K562 (cell line): Measurements from ENCODE around the gene TMEM114. TPM values are rescaled to one million over a fixed set of nuclear protein-coding genes. Genes with fewer than 3 reads are reported as not detected.

Experiments
- ATAC-seq: fragments of 200-7000 bp; cut with Tn5 transposase; 3 replicates; pipeline ENCODE4 v1.9.1; 2020; ENCODE audit warnings: moderate library complexity
- BruUV-seq: library from RNA; stranded (reverse); fragments of 400-500 nt; replicated peaks from 2 replicates; lab custom pipeline; 2021; lab: Mats Ljungman, UMichigan
- CTCF ChIA-PET: fragments of 300-600 bp; formaldehyde crosslinking; extraction: SDS; loops from one replicate; lab custom pipeline; 2021; ENCODE audit warnings: low intra/inter-chr PET ratio; lab: Yijun Ruan, JAX
- POLR2A ChIA-PET: fragments of 300-600, 350-650 bp; sonication (Branson Sonifier 250); formaldehyde crosslinking; extraction: SDS; loops from one replicate; lab custom pipeline; 2021; ENCODE audit warnings: antibody characterized with exemption, inconsistent platforms; lab: Yijun Ruan, JAX
- DNase-seq, 4 experiments: peaks; one replicate each; pipeline versions ENCODE4 v3.0.0 to v3.0.0-alpha.2; 2011 to 2018; ENCODE audit warnings: low spot score in 3 of 4, mixed read lengths in 3 of 4; ENCODE audit errors: extremely low read depth in 1 of 4
- FAIRE-seq: peaks from 2 replicates; lab custom pipeline; 2011; peaks lifted over from hg19 to GRCh38; lab: Jason Lieb, UNC
- H2AFZ ChIP-seq: 2 replicates; pipeline ENCODE4 v1.6.0; 2011; ENCODE audit warnings: low read depth, low read length, control low read depth, inconsistent platforms
- H3K27ac ChIP-seq: fragments of 200-600 bp; 3 replicates; pipeline ENCODE4 v1.8.0; 2011; ENCODE audit warnings: low read depth, mild to moderate bottlenecking, control low read depth, inconsistent platforms, low read length, moderate library complexity, mixed read lengths; ENCODE audit errors: extremely low read depth
- H3K27me3 ChIP-seq, 2 experiments: fragments of 300-600 bp in 1 of 2; 2 replicates in 1 of 2; 3 replicates in 1 of 2; pipeline versions ENCODE4 v1.6.0 to v1.8.0; 2011; ENCODE audit warnings: inconsistent platforms in 2 of 2, low read length in 2 of 2, mild to moderate bottlenecking in 1 of 2, mixed read lengths in 1 of 2, moderate library complexity in 1 of 2; ENCODE audit not compliant: control insufficient read depth in 2 of 2, insufficient read depth in 2 of 2
- H3K36me3 ChIP-seq: fragments of 300-600 bp; 3 replicates; pipeline ENCODE4 v1.8.0; 2011; ENCODE audit warnings: mild to moderate bottlenecking, low read length, inconsistent platforms; ENCODE audit not compliant: control insufficient read depth, insufficient read depth
- H3K4me1 ChIP-seq, 2 experiments: fragments of 200-600 bp in 1 of 2; replicated peaks in 1 of 2; 2 replicates in 1 of 2; 3 replicates in 1 of 2; pipeline versions ENCODE4 v1.5.1 to v1.8.0; 2011; ENCODE audit warnings: inconsistent platforms in 2 of 2, low read length in 2 of 2, mild to moderate bottlenecking in 1 of 2, mixed read lengths in 1 of 2, moderate library complexity in 1 of 2; ENCODE audit not compliant: control insufficient read depth in 2 of 2, insufficient read depth in 2 of 2
- H3K4me2 ChIP-seq: 2 replicates; pipeline ENCODE4 v1.6.1; 2011; ENCODE audit warnings: low read length, control low read depth, inconsistent platforms, mixed read lengths; ENCODE audit not compliant: insufficient read depth
- H3K4me3 ChIP-seq: fragments of 200-600 bp; sonication (generic), shearing (Covaris generic); 2 replicates; pipeline ENCODE4 v1.5.1; 2016; ENCODE audit warnings: control low read depth, inconsistent platforms
- H3K79me2 ChIP-seq: fragments of 200-600 bp; 3 replicates; pipeline ENCODE4 v1.8.0; 2011; ENCODE audit warnings: low read length, inconsistent platforms; ENCODE audit not compliant: control insufficient read depth, insufficient read depth
- H3K9ac ChIP-seq, 2 experiments: 2 replicates each; pipeline versions ENCODE4 v1.6.0 to v1.6.1; 2011; ENCODE audit warnings: low read depth in 2 of 2, low read length in 2 of 2, control low read depth in 1 of 2, inconsistent platforms in 1 of 2, mild to moderate bottlenecking in 1 of 2, mixed read lengths in 1 of 2; ENCODE audit not compliant: insufficient read depth in 1 of 2
- H3K9me1 ChIP-seq: one replicate; pipeline ENCODE4 v1.6.0; 2011; ENCODE audit warnings: inconsistent platforms, mild to moderate bottlenecking, low read length, moderate library complexity; ENCODE audit not compliant: control insufficient read depth, insufficient read depth
- H3K9me3 ChIP-seq: replicated peaks from 2 replicates; pipeline ENCODE4 v1.5.1; 2011; ENCODE audit warnings: low read depth, low read length, inconsistent platforms; ENCODE audit not compliant: control insufficient read depth, insufficient read depth
- H4K20me1 ChIP-seq: replicated peaks from 2 replicates; pipeline ENCODE4 v1.6.1; 2011; ENCODE audit warnings: low read length, inconsistent platforms, mixed read lengths; ENCODE audit not compliant: control insufficient read depth, insufficient read depth
- BHLHE40 ChIP-seq: IDR thresholded peaks from 2 replicates; pipeline ENCODE4 v1.6.1; 2011; ENCODE audit warnings: low read length, improper control_type of control experiment
- CEBPB ChIP-seq: fragments of 450-650 bp; IDR thresholded peaks from 2 replicates; pipeline ENCODE4 v1.6.1; 2016; ENCODE audit warnings: missing genetic modification characterization, missing compliant biosample characterization
- CREM ChIP-seq: IDR thresholded peaks from 2 replicates; pipeline ENCODE4 v1.6.1; 2014; ENCODE audit warnings: antibody characterized with exemption, low read depth
- DPF2 ChIP-seq: fragments of 450-650 bp; IDR thresholded peaks from 2 replicates; pipeline ENCODE4 v1.6.1; 2016
- FIP1L1 ChIP-seq: fragments of 200-400 bp; formaldehyde crosslinking; IDR thresholded peaks from 2 replicates; pipeline ENCODE4 v1.6.1; 2018; ENCODE audit warnings: mild to moderate bottlenecking, low read depth, low read length; ENCODE audit not compliant: poor library complexity, severe bottlenecking
- GTF2E2 ChIP-seq: fragments of 200-800 bp; sonication (Bioruptor generic); IDR thresholded peaks from 2 replicates; pipeline ENCODE4 v1.6.1; 2016; ENCODE audit warnings: missing genetic modification characterization, missing compliant biosample characterization
- JUNB ChIP-seq: fragments of 450-650 bp; formaldehyde crosslinking; conservative IDR thresholded peaks from 2 replicates; pipeline ENCODE4 v1.4.0; 2020; ENCODE audit warnings: mild to moderate bottlenecking
- POLR2A ChIP-seq: fragments of 450-650 bp; conservative IDR thresholded peaks from 2 replicates; pipeline ENCODE4 v1.6.1; 2016
- SIN3B ChIP-seq: fragments of 450-650 bp; IDR thresholded peaks from 2 replicates; pipeline ENCODE4 v1.6.1; 2017; ENCODE audit warnings: low read depth, mild to moderate bottlenecking, moderate library complexity
- TRIM24 ChIP-seq, 2 experiments: fragments of 450-650 bp; IDR thresholded peaks; 2 replicates each; pipeline ENCODE4 v1.6.1; 2016
- ZNF274 ChIP-seq: IDR thresholded peaks from 2 replicates; pipeline ENCODE4 v1.6.1; 2011; ENCODE audit warnings: low read depth, mild to moderate bottlenecking, low read length, moderate library complexity, borderline replicate concordance
- ZNF77 ChIP-seq: fragments of 250-450 bp; sonication (Bioruptor Pico); IDR thresholded peaks from 2 replicates; pipeline ENCODE4 v1.5.0; 2020
- WGBS: fragments of 100-300 bp; shearing (Covaris generic); methylation state at CpG from one replicate; pipeline ENCODE4 v1.1.6; 2016; ENCODE audit warnings: low coverage, mixed read lengths; ENCODE audit not compliant: insufficient coverage; ENCODE audit errors: missing lambda C conversion rate; 5-methylcytosine and 5-hydroxymethylcytosine counted together
- in situ Hi-C: fragments of 300-500 bp; cut with MboI; formaldehyde crosslinking; loops from 4 replicates; pipeline ENCODE4 v1.15.0; 2018; ENCODE audit warnings: inconsistent platforms, mixed read lengths
- intact Hi-C: fragments of 100-400 bp; cut with micrococcal nuclease; formaldehyde crosslinking; loops from 2 replicates; pipeline ENCODE4 v1.14.2; 2022
- polyA plus RNA-seq, 8 experiments: library from polyadenylated mRNA; depleted of rRNA in 4 of 8; stranded (reverse) in 5 of 8; unstranded in 3 of 8; fragments of >200 nt; fragmentation: Nextera tagmentation in 2 of 8; fragmentation: Illumina TruSeq in 1 of 8; extraction: Ambion mirVana in 2 of 8; extraction: Trizol in 1 of 8; gene quantifications; 2 replicates each; pipeline versions ENCODE4 v1.2.1 to v1.2.3, GENCODE V29; 2011 to 2014; ENCODE audit warnings: inconsistent platforms in 1 of 8, missing spikeins in 1 of 8
- total RNA-seq, 7 experiments: library from RNA; depleted of rRNA in 6 of 7; stranded (reverse); fragments of >200 nt in 6 of 7; fragmentation: Illumina TruSeq in 2 of 7; extraction: Trizol in 2 of 7; gene quantifications; 2 replicates each; pipeline versions ENCODE4 v1.2.1 to v1.2.3, GENCODE V29; 2011 to 2021; ENCODE audit warnings: low replicate concordance in 1 of 7
- TF ChIP-seq, protein P1 (sequence below): fragments of 450-650 bp; IDR thresholded peaks from 2 replicates; pipeline ENCODE4 v1.6.1; 2016

The TMEM114 gene
- total and polyA plus RNA-seq, 9 of the 15 experiments (the other 6 are each of a cell fraction or from before 2014, with no cell fraction given), result not detected

DNA sequence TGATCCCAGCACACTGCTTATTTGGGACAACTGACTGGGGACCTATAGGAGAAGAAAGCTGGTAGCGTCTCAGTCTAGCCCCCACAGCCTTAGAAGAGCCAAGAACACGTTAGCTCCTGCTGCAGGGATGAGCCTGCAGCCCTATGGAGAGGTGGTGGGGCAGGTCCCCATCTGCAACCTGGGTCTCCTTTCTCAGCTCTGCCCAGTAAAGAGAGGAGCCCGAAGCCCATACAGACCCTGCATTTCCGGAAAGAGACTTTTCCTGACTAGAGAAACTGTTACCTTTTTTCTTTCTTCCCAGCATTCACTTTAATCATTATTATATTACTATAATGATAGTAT is 32.0 kb upstream of the TMEM114 start:
- Histone ChIP-seq H3K27me3 (peaks cover 0 to 6% of the 10 kb centered on the region in 2 experiments; a peak in 2 of 5 replicates), H3K27ac (peak overlapping the region; percentile 78), H3K4me1 (peaks cover 3 to 6% of the 10 kb centered on the region in 2 experiments; a peak in 3 of 5 replicates), H3K79me2 (peaks cover 31% of the 10 kb centered on the region), H3K9ac (peak overlapping the region; percentile 92 to 100), H3K9me3 (no peaks in the 10 kb centered on the region)
- no TSS peak for BruUV-seq
- in situ Hi-C loops, result no loop called here
- CTCF ChIA-PET, result no interaction called here
- WGBS, result 0% methylated on average over 4 of the region's 4 CpGs
- ATAC-seq (peak; percentile 65), FAIRE-seq (no peak)
- POLR2A ChIA-PET, result interaction anchor here (1.0 kb wide), 1 partner anchor 33 kb away, joined by 4 read pairs; no protein-coding TSS in a partner anchor
- TF ChIP-seq CEBPB (tag) (peak; percentile 56; the same call in 1 of the 2 replicates), ZNF274 (no peak)
- TF ChIP-seq, all 486 proteins: peak for 1
- Histone ChIP-seq H3K36me3 (peaks cover 28% of the 10 kb centered on the region; the same call in 1 of the 3 replicates), H2AFZ (peak overlapping the region; percentile 96), H4K20me1 (no peaks in the 10 kb centered on the region), H3K4me3 (peak overlapping the region; percentile 54), H3K9me1 (no peaks in the 10 kb centered on the region), H3K4me2 (peak overlapping the region; percentile 91)
- DNase-seq, result peak in 2 of 4 experiments; percentile 33 to 49
- intact Hi-C loops, result no loop called here

DNA sequence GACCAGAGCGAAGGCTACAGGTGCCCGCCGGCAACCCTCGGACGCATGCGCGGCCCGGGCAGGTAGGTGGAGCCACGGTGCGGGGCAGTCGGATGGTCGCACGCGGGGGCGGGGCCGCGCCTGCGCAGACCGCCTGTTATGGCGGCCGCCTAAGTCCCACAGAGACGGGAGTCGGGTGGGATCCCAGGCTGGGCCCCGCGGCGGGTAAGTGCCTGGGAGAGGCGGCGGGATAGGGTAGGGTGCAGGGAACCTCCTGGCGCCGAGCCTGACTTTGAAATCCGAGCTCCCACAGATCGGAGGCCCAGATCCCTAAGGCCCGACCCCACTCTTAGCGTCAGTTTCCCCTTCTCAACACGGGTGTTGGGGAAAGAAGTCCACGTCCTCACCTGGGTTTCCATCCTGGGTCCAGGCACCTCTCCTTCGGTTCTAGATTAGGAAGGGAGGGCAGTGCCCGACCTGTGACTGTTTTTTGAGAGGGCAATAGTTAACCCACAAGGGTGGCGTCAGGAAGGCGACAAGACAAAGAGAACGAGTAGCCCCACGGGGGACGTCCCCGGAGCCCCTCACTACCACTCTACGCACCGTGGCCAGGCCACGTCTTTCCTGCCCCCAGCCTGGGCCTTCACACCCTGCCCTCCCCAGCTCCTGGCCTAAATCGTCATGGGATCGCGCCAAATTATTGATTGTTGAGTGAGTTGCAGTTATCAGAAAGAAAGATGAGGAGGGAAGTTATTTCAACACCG is 31.4 kb upstream of the TMEM114 start, which contains the start of gene METTL22:
METTL22 (plus strand) TSS at position 127 of the 743 bp plus-strand sequence. CDS start 3,968 bp downstream, outside the sequence.
- H3K4me2 ChIP-seq, result peak within 1 kb of the TSS; percentile 91
- H4K20me1 ChIP-seq, result no peaks in the 10 kb centered on the region
- H3K36me3 ChIP-seq, result peaks cover 22% of the 10 kb centered on the region; the same call in 1 of the 3 replicates
- ChIA-PET POLR2A (interaction anchor here (1.0 kb wide), 1 partner anchor 32 kb away, joined by 4 read pairs; no protein-coding TSS in a partner anchor), CTCF (interaction anchor here (0.7 kb wide), 1 partner anchor 71 kb away, joined by 3 read pairs; no protein-coding TSS in a partner anchor)
- peak within 1 kb of the TSS; percentile 96 for H2AFZ ChIP-seq
- H3K9ac ChIP-seq, result peak within 1 kb of the TSS; percentile 92 to 100
- ATAC-seq (peak; percentile 97), DNase-seq (peak; percentile 93 to 100 (median 99)), FAIRE-seq (peak; percentile 87)
- BruUV-seq, result TSS peak; percentile 63
- peak within 1 kb of the TSS; percentile 78 for H3K27ac ChIP-seq
- intact Hi-C loops (no loop called here), in situ Hi-C loops (no loop called here)
- WGBS, result under 1% methylated on average over 51 of the region's 51 CpGs
- H3K27me3 ChIP-seq, result peaks cover 0 to 6% of the 10 kb centered on the region in 2 experiments; a peak in 2 of 5 replicates
- H3K4me1 ChIP-seq, result peaks cover 3 to 6% of the 10 kb centered on the region in 2 experiments; a peak in 3 of 5 replicates
- peaks cover 31% of the 10 kb centered on the region for H3K79me2 ChIP-seq
- H3K9me3 ChIP-seq, result no peaks in the 10 kb centered on the region
- no peaks in the 10 kb centered on the region for H3K9me1 ChIP-seq
- peak within 1 kb of the TSS; percentile 54 for H3K4me3 ChIP-seq
- TF ChIP-seq SIN3B, result peak; percentile 65; the same call in 1 of the 2 replicates
- TF ChIP-seq BHLHE40, result 0 out of 2 replicates have a peak, but pooled peaks have one; percentile 38
- TF ChIP-seq FIP1L1, result no peak
- no peak for TF ChIP-seq JUNB (CRISPR knock-in tag)
- no peak for TF ChIP-seq GTF2E2
- TF ChIP-seq DPF2, result no peak
- TF ChIP-seq ZNF77 (CRISPR knock-in tag), result no peak
- TF ChIP-seq, protein P1, sequence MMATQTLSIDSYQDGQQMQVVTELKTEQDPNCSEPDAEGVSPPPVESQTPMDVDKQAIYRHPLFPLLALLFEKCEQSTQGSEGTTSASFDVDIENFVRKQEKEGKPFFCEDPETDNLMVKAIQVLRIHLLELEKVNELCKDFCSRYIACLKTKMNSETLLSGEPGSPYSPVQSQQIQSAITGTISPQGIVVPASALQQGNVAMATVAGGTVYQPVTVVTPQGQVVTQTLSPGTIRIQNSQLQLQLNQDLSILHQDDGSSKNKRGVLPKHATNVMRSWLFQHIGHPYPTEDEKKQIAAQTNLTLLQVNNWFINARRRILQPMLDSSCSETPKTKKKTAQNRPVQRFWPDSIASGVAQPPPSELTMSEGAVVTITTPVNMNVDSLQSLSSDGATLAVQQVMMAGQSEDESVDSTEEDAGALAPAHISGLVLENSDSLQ, result no peak
- TF ChIP-seq TRIM24 (IDR thresholded peaks at IDR 0.05), result no peak
- peak; percentile 94 for TF ChIP-seq POLR2A
- peak; percentile 72 for TF ChIP-seq CREM
